GM12878 (cell line): ENCODE measurements around the gene PLEKHG4B. TPM values are rescaled to one million over a fixed set of nuclear protein-coding genes. Genes with fewer than 3 reads are reported as not detected.

Experiments used
- ATAC-seq: fragments of 200-7000 bp; cut with Tn5 transposase; 3 replicates; pipeline ENCODE4 v1.9.1; 2020; ENCODE audit warnings: mild to moderate bottlenecking, moderate library complexity
- BruUV-seq: library from RNA; stranded (reverse); fragments of 400-500 nt; replicated peaks from 2 replicates; lab custom pipeline; 2021; lab: Mats Ljungman, UMichigan
- CTCF ChIA-PET: fragments of 300-600 bp; sonication (Branson Sonifier 250); formaldehyde crosslinking; extraction: SDS; loops from one replicate; lab custom pipeline; 2021; ENCODE audit warnings: inconsistent platforms; lab: Yijun Ruan, JAX
- POLR2A ChIA-PET: fragments of 350-600 bp; formaldehyde crosslinking; extraction: SDS; loops from one replicate; lab custom pipeline; 2021; ENCODE audit warnings: inconsistent platforms; lab: Charles Lee
- RAD21 ChIA-PET: fragments of 300-600 bp; sonication (Branson Sonifier 250); formaldehyde crosslinking; loops from one replicate; lab custom pipeline; 2023; ENCODE audit warnings: antibody characterized with exemption; ENCODE audit not compliant: unreplicated experiment; lab: Charles Lee
- SMC1A ChIA-PET: fragments of 300-600 bp; sonication (Branson Sonifier 250); formaldehyde crosslinking; loops from one replicate; lab custom pipeline; 2023; ENCODE audit not compliant: unreplicated experiment, uncharacterized antibody; lab: Charles Lee
- DNase-seq: peaks from one replicate; pipeline ENCODE4 v3.0.0-alpha.2; 2011; ENCODE audit warnings: low read depth, low spot score
- FAIRE-seq: peaks from 3 replicates; lab custom pipeline; 2011; peaks lifted over from hg19 to GRCh38; lab: Jason Lieb, UNC
- H2AFZ ChIP-seq: 2 replicates; pipeline ENCODE4 v1.6.0; 2011; ENCODE audit warnings: low read depth, low read length, control low read depth; ENCODE audit not compliant: control insufficient read depth
- H3K27ac ChIP-seq: 2 replicates; pipeline ENCODE4 v1.5.1; 2011; ENCODE audit warnings: control low read depth; ENCODE audit not compliant: control insufficient read depth, insufficient read depth
- H3K27me3 ChIP-seq, 2 experiments: replicated peaks in 1 of 2; 2 replicates each; pipeline versions ENCODE4 v1.6.0 to v1.6.1; 2011; ENCODE audit warnings: low read length in 1 of 2; ENCODE audit not compliant: control insufficient read depth in 2 of 2, insufficient read depth in 2 of 2
- H3K36me3 ChIP-seq, 2 experiments: 2 replicates each; pipeline ENCODE4 v1.5.1; 2011; ENCODE audit warnings: low read length in 1 of 2; ENCODE audit not compliant: control insufficient read depth in 2 of 2, insufficient read depth in 2 of 2
- H3K4me1 ChIP-seq: 2 replicates; pipeline ENCODE4 v1.6.1; 2011; ENCODE audit warnings: mild to moderate bottlenecking, low read length, moderate library complexity, mixed read lengths; ENCODE audit not compliant: control insufficient read depth, insufficient read depth
- H3K4me2 ChIP-seq: 2 replicates; pipeline ENCODE4 v1.6.0; 2011; ENCODE audit warnings: control low read depth; ENCODE audit not compliant: control insufficient read depth, insufficient read depth
- H3K4me3 ChIP-seq: fragments of 200-600 bp; sonication (generic); 2 replicates; pipeline ENCODE4 v1.5.1; 2016
- H3K79me2 ChIP-seq: 2 replicates; pipeline ENCODE4 v1.6.0; 2011; ENCODE audit warnings: low read length; ENCODE audit not compliant: control insufficient read depth, insufficient read depth
- H3K9ac ChIP-seq: 2 replicates; pipeline ENCODE4 v1.8.0; 2011; ENCODE audit warnings: low read length, control low read depth, mixed read lengths; ENCODE audit not compliant: control insufficient read depth, insufficient read depth
- H3K9me3 ChIP-seq: replicated peaks from 3 replicates; pipeline ENCODE4 v1.5.1; 2011; ENCODE audit warnings: mild to moderate bottlenecking, low read length; ENCODE audit not compliant: control insufficient read depth, insufficient read depth
- H4K20me1 ChIP-seq: 2 replicates; pipeline ENCODE4 v1.6.0; 2011; ENCODE audit not compliant: control insufficient read depth, insufficient read depth
- KAT2A ChIP-seq: conservative IDR thresholded peaks from 2 replicates; pipeline ENCODE4 v1.6.1; 2011; ENCODE audit warnings: low read depth, low read length; ENCODE audit not compliant: control insufficient read depth
- SMAD1 ChIP-seq: fragments of 450-650 bp; IDR thresholded peaks from 2 replicates; pipeline ENCODE4 v1.6.1; 2018; ENCODE audit warnings: mild to moderate bottlenecking, low read depth; ENCODE audit not compliant: partially characterized antibody
- SPI1 ChIP-seq: IDR thresholded peaks from 2 replicates; pipeline ENCODE4 v1.6.1; 2011; ENCODE audit warnings: low read depth, mild to moderate bottlenecking, low read length, moderate library complexity, borderline replicate concordance; ENCODE audit not compliant: insufficient read depth
- SRF ChIP-seq, 2 experiments: IDR thresholded peaks; 2 replicates each; pipeline ENCODE4 v1.6.1; 2011; ENCODE audit warnings: low read depth in 2 of 2, low read length in 2 of 2, mild to moderate bottlenecking in 1 of 2, moderate library complexity in 1 of 2
- WGBS: methylation state at CpG from one replicate; pipeline ENCODE4 v1.1.6; 2016; ENCODE audit warnings: low lambda C conversion rate; ENCODE audit not compliant: insufficient replicate concordance, insufficient coverage; ENCODE audit errors: missing lambda C conversion rate; 5-methylcytosine and 5-hydroxymethylcytosine counted together
- in situ Hi-C: fragments of 300-500 bp; cut with MboI; formaldehyde crosslinking; loops from 9 replicates; pipeline ENCODE4 v1.14.3; 2018; ENCODE audit warnings: mixed read lengths
- intact Hi-C: fragments of 100-400 bp; cut with micrococcal nuclease; formaldehyde crosslinking; loops from one replicate; pipeline ENCODE4 v1.14.2; 2022; ENCODE audit not compliant: unreplicated experiment
- polyA plus RNA-seq, 11 experiments: library from polyadenylated mRNA; depleted of rRNA in 4 of 11; unstranded in 6 of 11; stranded (reverse) in 5 of 11; fragments of >200 nt; fragmentation: Nextera tagmentation in 4 of 11; fragmentation: Illumina TruSeq in 1 of 11; extraction: Ambion mirVana in 4 of 11; extraction: Trizol in 1 of 11; gene quantifications; 1 replicate in 1 of 11; 2 replicates in 10 of 11; pipeline versions ENCODE4 v1.2.1 to v1.2.3, GENCODE V29; 2011 to 2016; ENCODE audit warnings: inconsistent platforms in 2 of 11, missing spikeins in 2 of 11, low read depth in 1 of 11
- total RNA-seq, 4 experiments: library from RNA; depleted of rRNA in 3 of 4; stranded (reverse); fragments of >200 nt in 3 of 4; fragmentation: Illumina TruSeq in 1 of 4; extraction: Trizol in 1 of 4; gene quantifications; 2 replicates each; pipeline versions ENCODE4 v1.2.1 to v1.2.3, GENCODE V29; 2013 to 2021
- TF ChIP-seq, protein P1 (sequence below): IDR thresholded peaks from 2 replicates; pipeline ENCODE4 v1.6.1; 2011; ENCODE audit warnings: borderline replicate concordance, low read depth, mild to moderate bottlenecking, moderate library complexity, mixed read lengths, low read length; ENCODE audit not compliant: insufficient read depth; ENCODE audit errors: extremely low read length
- TF ChIP-seq, protein P2 (sequence below): IDR thresholded peaks from 2 replicates; pipeline ENCODE4 v1.6.1; 2011; ENCODE audit warnings: low read depth, mild to moderate bottlenecking, low read length, moderate library complexity, borderline replicate concordance; ENCODE audit errors: extremely low read depth
- TF ChIP-seq, protein P3 (sequence below): fragments of 450-650 bp; formaldehyde crosslinking; IDR thresholded peaks from 2 replicates; pipeline ENCODE4 v1.5.0; 2022; ENCODE audit warnings: mild to moderate bottlenecking, missing genetic modification characterization

Gene PLEKHG4B
- total and polyA plus RNA-seq, 10 of the 15 experiments (the other 5 are each of a cell fraction or from before 2014, with no cell fraction given), result under 0.01 to 0.05 (median 0.01) TPM; not detected in 6

DNA sequence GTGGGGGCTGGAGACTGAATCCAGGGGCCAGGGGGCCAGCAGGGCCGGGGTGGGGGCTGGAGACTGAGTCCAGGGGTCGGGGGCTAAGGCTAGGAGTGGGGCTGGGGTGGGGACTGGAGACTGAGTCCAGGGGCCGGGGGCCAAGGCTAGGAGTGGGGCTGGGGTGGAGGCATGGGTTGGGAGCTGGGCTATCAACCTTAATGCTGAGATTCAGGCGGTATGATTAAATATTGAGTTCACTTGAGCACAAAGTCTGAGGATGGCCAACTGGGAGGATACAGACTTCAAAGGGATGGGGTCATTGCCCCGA is 82.3 kb downstream of the PLEKHG4B start:
- POLR2A ChIA-PET, result no interaction called here
- no peak overlapping the region for H3K4me2 ChIP-seq
- 38% methylated on average over 2 of the region's 5 CpGs for WGBS
- no peak overlapping the region for H3K27ac ChIP-seq
- no peaks in the 10 kb centered on the region for H3K9me3 ChIP-seq
- SMC1A ChIA-PET, result no interaction called here
- RAD21 ChIA-PET, result no interaction called here
- no peak for DNase-seq
- no peaks in the 10 kb centered on the region for H4K20me1 ChIP-seq
- no peak for TF ChIP-seq SMAD1
- TF ChIP-seq, protein P1, sequence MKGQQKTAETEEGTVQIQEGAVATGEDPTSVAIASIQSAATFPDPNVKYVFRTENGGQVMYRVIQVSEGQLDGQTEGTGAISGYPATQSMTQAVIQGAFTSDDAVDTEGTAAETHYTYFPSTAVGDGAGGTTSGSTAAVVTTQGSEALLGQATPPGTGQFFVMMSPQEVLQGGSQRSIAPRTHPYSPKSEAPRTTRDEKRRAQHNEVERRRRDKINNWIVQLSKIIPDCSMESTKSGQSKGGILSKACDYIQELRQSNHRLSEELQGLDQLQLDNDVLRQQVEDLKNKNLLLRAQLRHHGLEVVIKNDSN, result no peak
- no peak overlapping the region for H2AFZ ChIP-seq
- FAIRE-seq, result no peak
- H3K4me1 ChIP-seq, result no peaks in the 10 kb centered on the region
- H3K79me2 ChIP-seq, result no peaks in the 10 kb centered on the region
- CTCF ChIA-PET, result no interaction called here
- no TSS peak for BruUV-seq
- no peak overlapping the region for H3K9ac ChIP-seq
- H3K4me3 ChIP-seq, result no peak overlapping the region
- ATAC-seq, result no peak
- H3K36me3 ChIP-seq, result no peaks in the 10 kb centered on the region
- peaks cover 0 to 3% of the 10 kb centered on the region in 2 experiments; a peak in 2 of 4 replicates for H3K27me3 ChIP-seq
- intact Hi-C loops, result no loop called here
- in situ Hi-C loops, result no loop called here

DNA sequence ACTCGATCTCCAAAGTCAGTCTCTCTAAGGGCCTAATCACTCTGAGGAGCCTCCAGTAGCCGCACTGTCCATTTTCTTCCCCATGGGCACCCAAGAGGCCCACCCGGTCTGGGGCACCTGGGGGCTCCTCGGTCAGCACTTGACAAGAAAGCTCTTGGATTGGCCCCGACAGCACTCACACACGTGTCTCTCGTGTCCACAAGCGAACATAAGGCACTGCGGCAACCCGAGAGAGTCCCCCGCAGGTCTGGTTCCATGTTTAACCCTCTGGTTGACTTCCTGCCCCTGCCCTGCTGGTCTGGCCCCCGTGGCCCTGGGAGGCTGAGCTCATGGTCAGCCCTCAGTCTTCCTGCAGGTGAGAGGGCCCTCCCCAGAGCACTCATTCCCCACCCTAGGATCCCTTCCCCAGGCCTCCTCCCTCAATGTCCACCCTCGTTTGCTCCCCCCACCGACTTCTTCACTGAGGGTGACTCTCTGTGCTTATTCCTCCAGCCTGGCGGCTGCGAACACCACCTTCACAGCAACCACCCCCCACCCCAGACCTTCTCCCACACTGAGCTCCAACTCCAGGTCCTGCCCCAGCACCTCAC is 83.0 kb downstream of the PLEKHG4B start:
- Histone ChIP-seq H3K36me3 (no peaks in the 10 kb centered on the region), H4K20me1 (no peaks in the 10 kb centered on the region), H3K4me1 (no peaks in the 10 kb centered on the region), H3K4me2 (no peak overlapping the region), H2AFZ (no peak overlapping the region), H3K27me3 (peaks cover 0 to 3% of the 10 kb centered on the region in 2 experiments; a peak in 2 of 4 replicates), H3K4me3 (no peak overlapping the region), H3K27ac (no peak overlapping the region), H3K9me3 (no peaks in the 10 kb centered on the region), H3K9ac (no peak overlapping the region), H3K79me2 (no peaks in the 10 kb centered on the region)
- CTCF ChIA-PET, result no interaction called here
- in situ Hi-C loops (no loop called here), intact Hi-C loops (no loop called here)
- SMC1A ChIA-PET, result no interaction called here
- POLR2A ChIA-PET, result no interaction called here
- RAD21 ChIA-PET, result no interaction called here
- ATAC-seq (no peak), FAIRE-seq (no peak), DNase-seq (no peak)
- BruUV-seq, result no TSS peak
- WGBS, result 46% methylated on average over 14 of the region's 16 CpGs
- TF ChIP-seq KAT2A, result no peak
- TF ChIP-seq, protein P2, sequence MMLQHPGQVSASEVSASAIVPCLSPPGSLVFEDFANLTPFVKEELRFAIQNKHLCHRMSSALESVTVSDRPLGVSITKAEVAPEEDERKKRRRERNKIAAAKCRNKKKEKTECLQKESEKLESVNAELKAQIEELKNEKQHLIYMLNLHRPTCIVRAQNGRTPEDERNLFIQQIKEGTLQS, result no peak
- TF ChIP-seq SRF (IDR thresholded peaks at IDR 0.05; ENCODE audit: low read depth in 2 of 2, low read length in 2 of 2), result no peak
- TF ChIP-seq, protein P3, sequence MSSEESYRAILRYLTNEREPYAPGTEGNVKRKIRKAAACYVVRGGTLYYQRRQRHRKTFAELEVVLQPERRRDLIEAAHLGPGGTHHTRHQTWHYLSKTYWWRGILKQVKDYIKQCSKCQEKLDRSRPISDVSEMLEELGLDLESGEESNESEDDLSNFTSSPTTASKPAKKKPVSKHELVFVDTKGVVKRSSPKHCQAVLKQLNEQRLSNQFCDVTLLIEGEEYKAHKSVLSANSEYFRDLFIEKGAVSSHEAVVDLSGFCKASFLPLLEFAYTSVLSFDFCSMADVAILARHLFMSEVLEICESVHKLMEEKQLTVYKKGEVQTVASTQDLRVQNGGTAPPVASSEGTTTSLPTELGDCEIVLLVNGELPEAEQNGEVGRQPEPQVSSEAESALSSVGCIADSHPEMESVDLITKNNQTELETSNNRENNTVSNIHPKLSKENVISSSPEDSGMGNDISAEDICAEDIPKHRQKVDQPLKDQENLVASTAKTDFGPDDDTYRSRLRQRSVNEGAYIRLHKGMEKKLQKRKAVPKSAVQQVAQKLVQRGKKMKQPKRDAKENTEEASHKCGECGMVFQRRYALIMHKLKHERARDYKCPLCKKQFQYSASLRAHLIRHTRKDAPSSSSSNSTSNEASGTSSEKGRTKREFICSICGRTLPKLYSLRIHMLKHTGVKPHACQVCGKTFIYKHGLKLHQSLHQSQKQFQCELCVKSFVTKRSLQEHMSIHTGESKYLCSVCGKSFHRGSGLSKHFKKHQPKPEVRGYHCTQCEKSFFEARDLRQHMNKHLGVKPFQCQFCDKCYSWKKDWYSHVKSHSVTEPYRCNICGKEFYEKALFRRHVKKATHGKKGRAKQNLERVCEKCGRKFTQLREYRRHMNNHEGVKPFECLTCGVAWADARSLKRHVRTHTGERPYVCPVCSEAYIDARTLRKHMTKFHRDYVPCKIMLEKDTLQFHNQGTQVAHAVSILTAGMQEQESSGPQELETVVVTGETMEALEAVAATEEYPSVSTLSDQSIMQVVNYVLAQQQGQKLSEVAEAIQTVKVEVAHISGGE (CRISPR knock-in tag), result no peak
- TF ChIP-seq, protein P1, result no peak
- no peak for TF ChIP-seq SPI1
